ENCODE measurements around the gene MTHFD2.

GRCh38 chr2:74149570-74150319 is 48.7 kb upstream of the MTHFD2 start:
- TF ChIP-seq EZH2 (IDR thresholded peaks at IDR 0.05; ENCODE audit: borderline replicate concordance, low read length) (no peak), CTCF (conservative IDR thresholded peaks at IDR 0.05 in 1 of 2, IDR thresholded peaks at IDR 0.05 in 1 of 2; ENCODE audit: extremely low read depth in 1 of 2, insufficient read depth in 1 of 2, low read depth in 1 of 2, low read length in 2 of 2) (no peak)

Data from mammary epithelial cell (primary cell).